Body of pancreas (tissue), 4 donors: ENCODE results near the gene DNAH2. TPM values are rescaled to one million over a fixed set of nuclear protein-coding genes. Genes with fewer than 3 reads are reported as not detected.

Source experiments
- ATAC-seq: fragments of 150-250 bp; one replicate; pipeline ENCODE4 v1.9.1; 2016
- DNase-seq, 4 donors: peaks; one replicate each; pipeline ENCODE4 v3.0.0-alpha.2; 2019
- H3K27ac ChIP-seq, 4 donors: fragments of 200-600 bp; sonication (generic); 1 replicate in 3 of 4; 2 replicates in 1 of 4; pipeline versions ENCODE4 v1.5.1 to v1.6.1; 2016 to 2019; ENCODE audit warnings: mild to moderate bottlenecking in 1 of 4, mixed read lengths in 1 of 4, moderate library complexity in 1 of 4
- H3K27me3 ChIP-seq, 2 donors: fragments of 200-600 bp; sonication (generic); one replicate each; pipeline ENCODE4 v1.6.0; 2016; ENCODE audit warnings: mild to moderate bottlenecking in 1 of 2
- H3K36me3 ChIP-seq, 2 donors: fragments of 200-600 bp; sonication (generic); replicated peaks in 1 of 2; 2 replicates each; pipeline ENCODE4 v1.5.1; 2016; ENCODE audit warnings: low read depth in 2 of 2; ENCODE audit not compliant: insufficient read depth in 1 of 2
- H3K4me1 ChIP-seq: fragments of 200-600 bp; sonication (generic); one replicate; pipeline ENCODE4 v1.6.0; 2016
- H3K4me3 ChIP-seq, 2 donors: fragments of 200-600 bp; sonication (generic); 1 replicate in 1 of 2; 2 replicates in 1 of 2; pipeline ENCODE4 v1.5.1; 2016 to 2019
- H3K9me3 ChIP-seq, 3 donors: fragments of 200-600 bp; sonication (generic); 1 replicate in 2 of 3; 2 replicates in 1 of 3; pipeline ENCODE4 v1.5.1; 2016
- POLR2A ChIP-seq, 3 donors: fragments of 450-650 bp; IDR thresholded peaks; one replicate each; pipeline ENCODE4 v1.6.1; 2016; ENCODE audit warnings: antibody characterized with exemption in 3 of 3, mild to moderate bottlenecking in 2 of 3
- WGBS, 2 donors: methylation state at CpG; one replicate each; pipeline ENCODE4 v1.1.5; 2017; 5-methylcytosine and 5-hydroxymethylcytosine counted together
- intact Hi-C: fragments of 100-400 bp; cut with DNase I; formaldehyde crosslinking; loops from one replicate; pipeline ENCODE4 v1.15.1; 2023
- total RNA-seq, 2 donors: library from RNA; depleted of rRNA; stranded (reverse); fragments of >200 nt; gene quantifications; one replicate each; pipeline ENCODE4 v1.1.0, GENCODE V29; 2016
- TF ChIP-seq, protein P1 (sequence below), 7 experiments: fragments of 450-650 bp in 4 of 7; fragments of 200-600 bp in 3 of 7; sonication (generic) in 3 of 7; IDR thresholded peaks; one replicate each; pipeline ENCODE4 v1.5.1; 2016 to 2019; ENCODE audit warnings: antibody characterized with exemption in 7 of 7

DNAH2 gene
- total RNA-seq, 2 donors from 2014 or later, result 0.26 to 0.66 TPM

GRCh38 chr17:7843257-7843535 is 125.7 kb downstream of the DNAH2 start:
- Histone ChIP-seq H3K9me3 (no peaks in the 10 kb centered on the region), H3K4me1 (peaks cover 51% of the 10 kb centered on the region), H3K27me3 (no peaks in the 10 kb centered on the region), H3K4me3 (peak overlapping the region; percentile 38 to 88), H3K27ac (peak overlapping the region; percentile 95 to 100 (median 98)), H3K36me3 (peaks cover 0 to 13% of the 10 kb centered on the region in 2 donors)
- TF ChIP-seq, protein P1, sequence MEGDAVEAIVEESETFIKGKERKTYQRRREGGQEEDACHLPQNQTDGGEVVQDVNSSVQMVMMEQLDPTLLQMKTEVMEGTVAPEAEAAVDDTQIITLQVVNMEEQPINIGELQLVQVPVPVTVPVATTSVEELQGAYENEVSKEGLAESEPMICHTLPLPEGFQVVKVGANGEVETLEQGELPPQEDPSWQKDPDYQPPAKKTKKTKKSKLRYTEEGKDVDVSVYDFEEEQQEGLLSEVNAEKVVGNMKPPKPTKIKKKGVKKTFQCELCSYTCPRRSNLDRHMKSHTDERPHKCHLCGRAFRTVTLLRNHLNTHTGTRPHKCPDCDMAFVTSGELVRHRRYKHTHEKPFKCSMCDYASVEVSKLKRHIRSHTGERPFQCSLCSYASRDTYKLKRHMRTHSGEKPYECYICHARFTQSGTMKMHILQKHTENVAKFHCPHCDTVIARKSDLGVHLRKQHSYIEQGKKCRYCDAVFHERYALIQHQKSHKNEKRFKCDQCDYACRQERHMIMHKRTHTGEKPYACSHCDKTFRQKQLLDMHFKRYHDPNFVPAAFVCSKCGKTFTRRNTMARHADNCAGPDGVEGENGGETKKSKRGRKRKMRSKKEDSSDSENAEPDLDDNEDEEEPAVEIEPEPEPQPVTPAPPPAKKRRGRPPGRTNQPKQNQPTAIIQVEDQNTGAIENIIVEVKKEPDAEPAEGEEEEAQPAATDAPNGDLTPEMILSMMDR (IDR thresholded peaks at IDR 0.05), result no peak
- TF ChIP-seq POLR2A (IDR thresholded peaks at IDR 0.05), result no peak
- no peak for DNase-seq
- intact Hi-C loops, result no loop called here
- no peak for ATAC-seq
- WGBS, 2 donors, result 0% methylated on average over 4 to 17 of the region's 17 CpGs

- Histone ChIP-seq H3K9me3 (no peaks in the 10 kb centered on the region), H3K4me1 (peaks cover 47% of the 10 kb centered on the region), H3K4me3 (peak overlapping the region; percentile 38 to 88), H3K27ac (peak overlapping the region; percentile 95 to 100 (median 98)), H3K36me3 (peaks cover 0 to 13% of the 10 kb centered on the region in 2 donors), H3K27me3 (no peaks in the 10 kb centered on the region)
- intact Hi-C loops, result no loop called here
- 0% methylated on average over 36 to 51 of the region's 61 CpGs for WGBS, 2 donors
- peak; percentile 89 to 92 (median 90) for DNase-seq
- peak; percentile 49 for ATAC-seq
- peak; percentile 71 to 92 (median 91) for TF ChIP-seq POLR2A (IDR thresholded peaks at IDR 0.05)
- TF ChIP-seq, protein P1 (IDR thresholded peaks at IDR 0.05), result no peak
Measured at GRCh38 chr17:7843536-7844291, 126.2 kb downstream of the DNAH2 start.

- Histone ChIP-seq H3K4me1 (peaks cover 39% of the 10 kb centered on the region), H3K4me3 (peak overlapping the region; percentile 38 to 88), H3K9me3 (no peaks in the 10 kb centered on the region), H3K36me3 (peaks cover 0 to 13% of the 10 kb centered on the region in 2 donors), H3K27ac (peak overlapping the region; percentile 95 to 100 (median 98)), H3K27me3 (no peaks in the 10 kb centered on the region)
- peak; percentile 69 for ATAC-seq
- 0 to 1% methylated on average over 17 to 67 of the region's 71 CpGs for WGBS, 2 donors
- TF ChIP-seq POLR2A (IDR thresholded peaks at IDR 0.05), result peak; percentile 63 to 83 (median 78)
- TF ChIP-seq, protein P1 (IDR thresholded peaks at IDR 0.05), result no peak
- DNase-seq, result peak; percentile 90 to 95 (median 92)
- intact Hi-C loops, result loop anchor here (5.0 kb wide), 1 partner anchor 102 kb away; no protein-coding TSS in a partner anchor
Measured at GRCh38 chr17:7844292-7845154, 127.0 kb downstream of the DNAH2 start.

GRCh38 chr17:7845359-7846062 is 128.0 kb downstream of the DNAH2 start:
- DNase-seq, result no peak
- TF ChIP-seq, protein P1 (IDR thresholded peaks at IDR 0.05), result no peak
- no peak for TF ChIP-seq POLR2A (IDR thresholded peaks at IDR 0.05)
- Histone ChIP-seq H3K36me3 (peaks cover 0 to 16% of the 10 kb centered on the region in 2 donors), H3K27ac (peak overlapping the region; percentile 95 to 100 (median 98)), H3K4me3 (no peak overlapping the region), H3K9me3 (no peaks in the 10 kb centered on the region), H3K4me1 (peaks cover 33% of the 10 kb centered on the region), H3K27me3 (no peaks in the 10 kb centered on the region)
- ATAC-seq, result no peak
- intact Hi-C loops, result loop anchor here (5.0 kb wide), 1 partner anchor 103 kb away; no protein-coding TSS in a partner anchor
- 50 to 57% methylated on average over 9 to 15 of the region's 15 CpGs for WGBS, 2 donors
